Prostate gland (tissue), 2 donors: ENCODE measurements around the gene PYY. TPM values are rescaled to one million over a fixed set of nuclear protein-coding genes. Genes with fewer than 3 reads are reported as not detected.

Experiments used
- DNase-seq: peaks from one replicate; pipeline ENCODE4 v3.0.0-alpha.2; 2019; ENCODE audit warnings: low spot score
- H3K27ac ChIP-seq, 2 donors: fragments of 200-600 bp; sonication (generic); 2 replicates each; pipeline ENCODE4 v1.5.1; 2017 to 2019
- H3K27me3 ChIP-seq: fragments of 200-600 bp; sonication (generic); replicated peaks from 2 replicates; pipeline ENCODE4 v1.5.1; 2019; ENCODE audit not compliant: insufficient read depth
- H3K36me3 ChIP-seq, 2 donors: fragments of 200-600 bp; sonication (generic); 1 replicate in 1 of 2; 2 replicates in 1 of 2; pipeline versions ENCODE4 v1.5.1 to v1.8.1; 2017 to 2019
- H3K4me1 ChIP-seq: fragments of 200-600 bp; sonication (generic); replicated peaks from 2 replicates; pipeline ENCODE4 v1.5.1; 2019
- H3K4me3 ChIP-seq, 2 donors: fragments of 200-600 bp; sonication (generic); 2 replicates each; pipeline ENCODE4 v1.5.1; 2017 to 2019
- H3K9me3 ChIP-seq: fragments of 200-600 bp; sonication (generic); 2 replicates; pipeline ENCODE4 v1.5.1; 2017
- CTCF ChIP-seq, 4 experiments: fragments of 200-600 bp in 2 of 4; fragments of 450-650 bp in 2 of 4; sonication (generic) in 2 of 4; IDR thresholded peaks; 1 replicate in 3 of 4; 2 replicates in 1 of 4; pipeline ENCODE4 v1.5.1; 2016 to 2019; ENCODE audit warnings: antibody characterized with exemption in 4 of 4, mild to moderate bottlenecking in 2 of 4, moderate library complexity in 2 of 4
- POLR2A ChIP-seq: fragments of 450-650 bp; IDR thresholded peaks from one replicate; pipeline ENCODE4 v1.6.1; 2016; ENCODE audit warnings: antibody characterized with exemption, mild to moderate bottlenecking
- POLR2AphosphoS5 ChIP-seq: sonication (generic); formaldehyde crosslinking; IDR thresholded peaks from one replicate; pipeline ENCODE4 v1.6.1; 2017; ENCODE audit warnings: antibody characterized with exemption
- WGBS: methylation state at CpG from one replicate; pipeline ENCODE4 v1.1.5; 2018; 5-methylcytosine and 5-hydroxymethylcytosine counted together
- intact Hi-C: fragments of 100-400 bp; cut with DNase I; formaldehyde crosslinking; loops from one replicate; pipeline ENCODE4 v1.14.2; 2022
- total RNA-seq, 2 donors: library from RNA; depleted of rRNA; stranded (reverse); fragments of >200 nt; gene quantifications; one replicate each; pipeline ENCODE4 v1.1.0, GENCODE V29; 2016

The PYY gene
- total RNA-seq, 2 donors from 2014 or later, result not detected

GRCh38 chr17:43952724-43953666, 745 bp downstream of the PYY start:
- Histone ChIP-seq H3K27me3 (peaks cover 8% of the 10 kb centered on the region), H3K4me3 (no peak overlapping the region), H3K36me3 (no peaks in the 10 kb centered on the region), H3K27ac (no peak overlapping the region), H3K4me1 (no peaks in the 10 kb centered on the region), H3K9me3 (no peaks in the 10 kb centered on the region)
- WGBS, result 7% methylated on average over 74 of the region's 82 CpGs
- no peak for DNase-seq
- TF ChIP-seq POLR2AphosphoS5 (no peak), POLR2A (no peak), CTCF (IDR thresholded peaks at IDR 0.05) (no peak)
- intact Hi-C loops, result no loop called here

GRCh38 chr17:43952351-43952723, 1.4 kb downstream of the PYY start:
- Histone ChIP-seq H3K27me3 (peaks cover 8% of the 10 kb centered on the region), H3K4me1 (no peaks in the 10 kb centered on the region), H3K27ac (no peak overlapping the region), H3K36me3 (no peaks in the 10 kb centered on the region), H3K4me3 (no peak overlapping the region), H3K9me3 (no peaks in the 10 kb centered on the region)
- no peak for TF ChIP-seq POLR2AphosphoS5
- no peak for TF ChIP-seq POLR2A
- no peak for TF ChIP-seq CTCF (IDR thresholded peaks at IDR 0.05)
- no peak for DNase-seq
- intact Hi-C loops, result no loop called here
- 12% methylated on average over 19 of the region's 19 CpGs for WGBS

- Histone ChIP-seq H3K27me3 (peaks cover 8% of the 10 kb centered on the region), H3K4me1 (no peaks in the 10 kb centered on the region), H3K36me3 (no peaks in the 10 kb centered on the region)
These were observed 2.0 kb downstream of the PYY start for GRCh38 chr17:43951750-43952149.

GRCh38 chr17:43950554-43950953, 3.2 kb downstream of the PYY start:
- no peak for TF ChIP-seq POLR2A
- no peak for TF ChIP-seq POLR2AphosphoS5
- TF ChIP-seq CTCF (IDR thresholded peaks at IDR 0.05), result no peak
- Histone ChIP-seq H3K4me1 (no peaks in the 10 kb centered on the region), H3K36me3 (no peaks in the 10 kb centered on the region), H3K9me3 (no peaks in the 10 kb centered on the region), H3K4me3 (no peak overlapping the region), H3K27me3 (peaks cover 8% of the 10 kb centered on the region), H3K27ac (no peak overlapping the region)
- 84% methylated on average over 2 of the region's 2 CpGs for WGBS
- no peak for DNase-seq
- intact Hi-C loops, result no loop called here

More at GRCh38 chr17:43951750-43952149, 2.0 kb downstream of the PYY start:
- no peak for DNase-seq
- no peaks in the 10 kb centered on the region for H3K9me3 ChIP-seq
- no peak overlapping the region for H3K27ac ChIP-seq
- WGBS, result 78% methylated on average over 4 of the region's 4 CpGs
- intact Hi-C loops, result no loop called here
- TF ChIP-seq POLR2A (no peak), CTCF (IDR thresholded peaks at IDR 0.05) (no peak), POLR2AphosphoS5 (no peak)
- H3K4me3 ChIP-seq, result no peak overlapping the region

GRCh38 chr17:43949781-43950180, 4.0 kb downstream of the PYY start:
- Histone ChIP-seq H3K27me3 (peaks cover 8% of the 10 kb centered on the region), H3K36me3 (no peaks in the 10 kb centered on the region), H3K27ac (no peak overlapping the region), H3K4me1 (no peaks in the 10 kb centered on the region), H3K4me3 (no peak overlapping the region), H3K9me3 (no peaks in the 10 kb centered on the region)
- WGBS, result 67% methylated on average over 4 of the region's 4 CpGs
- intact Hi-C loops, result loop anchor here (10.0 kb wide), 2 partner anchors 165 to 215 kb away; no protein-coding TSS in a partner anchor
- no peak for TF ChIP-seq CTCF (IDR thresholded peaks at IDR 0.05)
- no peak for TF ChIP-seq POLR2A
- no peak for TF ChIP-seq POLR2AphosphoS5
- DNase-seq, result no peak
